NCI-H446 treated with DMSO at 0.1 percent for 48 hours (cell line): ENCODE measurements around the gene HRH4.

Source experiments
- DNase-seq: peaks from one replicate; lab custom pipeline; 2025; lab: John Stamatoyannopoulos, UW

The HRH4 gene

DNA sequence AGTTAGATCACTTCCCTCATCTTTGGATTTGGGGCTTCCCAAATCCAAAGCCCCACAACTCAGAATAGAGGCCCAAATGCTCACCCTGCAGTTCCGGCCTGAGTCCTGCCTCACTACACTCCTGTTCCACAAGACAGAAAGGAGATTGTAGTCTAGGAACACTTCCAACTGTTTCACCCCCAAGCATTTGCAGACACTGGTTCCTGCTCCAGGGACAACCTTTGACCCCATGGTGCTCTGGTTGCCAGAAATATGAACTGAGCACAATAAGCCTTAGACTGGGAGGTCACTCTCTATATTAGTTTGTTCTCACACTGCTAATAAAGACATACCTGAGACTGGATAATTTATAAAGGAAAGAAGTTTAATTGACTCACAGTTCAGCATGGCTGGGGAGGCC lies 49.0 kb downstream of the HRH4 start:
- no peak for DNase-seq

DNA sequence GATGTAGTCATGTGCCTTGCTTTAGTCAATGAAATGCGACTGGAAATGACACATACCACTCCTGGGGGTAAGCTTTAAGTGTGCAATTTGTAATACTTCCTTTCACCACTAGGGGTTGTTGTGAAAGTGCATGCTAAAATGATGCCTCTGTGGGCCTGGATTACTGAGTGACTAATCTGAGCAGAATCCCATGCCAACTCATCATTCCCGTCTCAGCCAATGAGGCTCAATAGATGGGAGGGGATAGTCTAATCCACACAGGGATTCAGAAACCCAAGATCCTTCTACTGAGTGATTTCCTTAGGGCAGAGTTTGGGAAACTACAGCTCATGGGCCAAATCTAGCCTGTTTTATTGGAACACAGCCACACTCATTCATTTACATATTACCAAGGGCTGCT lies 54.0 kb downstream of the HRH4 start:
- no peak for DNase-seq

DNA sequence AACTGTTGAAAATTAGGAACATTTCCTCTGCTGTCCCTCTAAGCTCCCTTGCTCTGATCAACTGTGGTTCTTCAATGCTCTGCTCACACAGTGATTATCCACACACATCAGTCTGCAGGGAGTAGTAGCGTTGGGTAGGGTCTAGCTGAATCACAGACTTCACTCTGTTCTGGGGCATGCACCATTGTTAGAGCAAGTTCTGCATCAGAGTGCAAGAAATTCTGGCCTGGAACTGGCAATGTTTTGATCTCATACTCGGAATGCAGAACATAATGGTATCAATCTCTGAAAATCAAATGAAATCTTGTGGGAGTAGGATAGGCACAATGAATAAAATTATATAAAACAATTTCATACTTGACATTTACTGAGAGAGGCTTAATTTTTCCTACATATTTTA lies 55.3 kb downstream of the HRH4 start:
- no peak for DNase-seq

DNA sequence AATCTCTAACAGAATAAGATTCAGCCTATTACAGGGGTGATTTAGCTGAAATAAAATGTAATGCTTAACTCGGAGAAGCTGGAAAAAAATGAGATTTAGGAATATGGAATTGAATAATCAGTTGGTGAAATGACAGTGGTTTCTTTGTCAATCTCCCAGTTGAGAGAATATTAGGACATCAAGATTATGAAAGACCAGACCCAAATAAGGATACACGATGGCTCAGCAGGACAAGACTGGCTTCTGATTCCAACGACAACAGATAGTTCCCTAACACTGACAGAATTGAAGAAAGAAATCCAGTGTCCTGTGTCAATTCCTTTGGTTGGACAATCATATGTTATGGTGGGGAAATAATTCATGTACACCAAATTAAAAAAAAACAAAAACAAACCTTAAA lies 55.8 kb downstream of the HRH4 start:
- no peak for DNase-seq

DNA sequence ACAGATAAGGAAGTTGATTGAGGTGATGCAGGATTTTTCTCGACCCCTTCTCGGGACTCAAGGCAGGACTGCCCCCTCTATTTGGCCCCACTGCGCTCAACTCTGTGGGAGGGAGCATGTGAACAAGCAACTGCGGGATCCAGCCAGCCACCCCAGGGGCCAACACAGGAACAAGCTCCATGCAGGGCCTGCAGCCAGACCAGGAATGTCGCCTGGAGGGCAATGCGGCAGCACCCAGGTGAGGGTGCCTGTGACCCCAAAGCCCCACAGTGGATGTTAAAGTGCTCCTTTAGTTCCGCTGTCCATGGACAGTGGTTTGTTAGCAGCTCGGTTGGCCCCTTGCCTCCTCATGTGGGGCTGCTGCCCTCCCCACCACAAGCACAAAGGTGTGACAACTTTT lies 57.1 kb downstream of the HRH4 start:
- DNase-seq, result no peak

DNA sequence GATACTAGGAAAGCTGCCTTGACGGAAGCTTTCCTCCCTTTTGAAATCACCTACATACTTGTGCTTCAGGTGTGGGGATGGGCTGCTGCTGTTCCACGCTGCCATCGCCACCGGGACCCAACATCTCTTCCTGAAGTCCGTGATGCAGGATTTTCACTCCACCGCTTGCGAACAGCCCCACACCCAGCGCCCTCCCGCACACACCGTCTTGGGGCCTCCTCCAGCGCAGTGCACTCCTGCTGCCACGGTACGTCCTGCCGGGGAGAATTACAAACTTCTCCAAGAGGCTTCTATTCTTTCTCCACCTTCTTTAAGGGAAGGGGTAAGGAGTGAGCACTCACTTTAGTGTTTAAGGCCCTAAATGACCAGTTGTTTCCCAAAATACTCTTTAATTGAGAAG lies 58.2 kb downstream of the HRH4 start:
- DNase-seq, result no peak
